GM21723 (cell line): ENCODE measurements around the gene PKDCC.
A peak's percentile ranks its signal among the peaks of the same experiment; 100 is the strongest.

Source experiments
- ATAC-seq: cut with Tn5 transposase; IDR thresholded peaks from one replicate; pipeline ENCODE4 v1.9.1; 2021; ENCODE audit warnings: mild to moderate bottlenecking, moderate library complexity; ENCODE audit not compliant: unreplicated experiment

The PKDCC gene

DNA sequence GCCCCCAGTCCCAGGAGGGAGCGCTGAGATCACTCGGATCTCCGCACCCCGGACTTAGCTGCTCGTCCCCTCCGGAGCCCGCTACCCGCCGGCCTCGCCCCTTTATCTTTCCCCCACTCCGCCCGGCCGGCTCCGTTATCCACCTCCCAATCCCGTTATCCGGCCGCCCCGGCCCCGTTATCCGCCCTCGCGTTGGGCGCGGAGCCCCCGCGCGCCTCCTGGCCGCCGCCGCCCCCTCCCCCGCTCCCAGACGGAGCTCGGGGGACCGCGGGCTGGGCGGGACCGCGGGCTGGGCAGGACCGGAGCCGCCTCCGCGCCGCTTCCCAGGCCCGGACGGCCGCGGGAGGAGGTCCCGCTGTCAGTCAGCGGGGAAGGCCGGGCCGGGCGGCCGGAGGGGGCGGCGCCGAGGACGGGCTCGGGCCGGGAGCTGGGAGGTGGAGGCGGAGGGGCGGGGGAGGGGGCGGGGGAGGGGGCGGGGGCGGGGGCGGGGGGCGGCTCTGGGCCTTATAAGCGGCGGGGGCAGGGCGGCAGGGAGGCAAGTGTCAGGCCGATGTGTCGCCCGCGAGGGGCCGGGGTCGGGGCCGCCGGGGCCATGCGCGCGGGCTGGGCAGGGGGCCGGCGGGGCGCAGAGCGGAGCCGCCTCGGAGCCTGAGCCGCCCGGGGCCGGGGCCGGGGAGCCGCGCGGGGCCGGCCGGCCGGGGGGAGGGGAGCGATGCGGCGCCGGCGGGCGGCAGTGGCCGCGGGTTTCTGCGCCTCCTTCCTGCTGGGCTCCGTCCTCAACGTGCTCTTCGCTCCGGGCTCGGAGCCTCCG is at the start of gene PKDCC:
TSS of gene PKDCC (plus strand) at position 534 of the 811 bp plus-strand sequence. CDS start at position 713, 179 bp downstream.
- ATAC-seq = peak; percentile 68

GRCh38 chr2:41998186-41999127 is 49.4 kb upstream of the PKDCC start:
- no peak for ATAC-seq

DNA sequence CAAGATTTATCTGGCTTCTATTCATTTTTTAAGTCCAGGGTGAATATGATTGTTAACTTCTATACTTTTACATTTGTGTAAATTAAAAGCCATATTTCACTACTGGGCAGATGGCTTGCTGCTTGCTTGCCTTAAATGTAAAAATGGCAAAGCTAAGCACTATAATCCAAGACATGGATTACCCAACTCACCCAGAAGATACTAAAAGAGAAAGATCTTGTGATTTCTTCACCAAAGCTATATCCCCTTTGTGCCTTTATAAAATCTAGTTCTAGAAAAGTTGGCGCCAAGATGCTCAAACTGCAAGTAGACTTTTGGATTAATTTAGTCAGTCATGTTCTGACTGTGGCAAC is 48.7 kb upstream of the PKDCC start:
- no peak for ATAC-seq

- no peak for ATAC-seq
Observed at GRCh38 chr2:41999592-42000281, 48.1 kb upstream of the PKDCC start.

GRCh38 chr2:42001711-42002201 is 46.1 kb upstream of the PKDCC start:
- no peak for ATAC-seq

DNA sequence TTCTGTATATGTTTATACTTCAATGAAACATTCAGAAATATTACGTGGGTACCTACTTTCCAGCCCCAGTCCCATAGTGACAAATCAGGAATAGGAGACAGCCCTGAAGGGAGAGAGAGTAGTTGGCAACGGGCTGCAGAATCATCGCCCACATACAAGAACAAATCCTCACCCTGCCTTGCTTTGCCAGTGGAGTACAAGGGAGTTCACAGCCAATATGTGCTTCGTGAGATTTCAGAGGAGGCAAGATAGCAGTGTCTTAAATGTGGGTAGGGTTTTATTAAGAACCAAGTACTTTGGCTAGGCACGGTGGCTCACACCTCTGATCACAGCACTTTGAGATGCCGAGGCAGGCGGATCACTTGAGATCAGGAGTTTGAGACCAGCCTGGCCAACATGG is 40.3 kb upstream of the PKDCC start:
- no peak for ATAC-seq

DNA sequence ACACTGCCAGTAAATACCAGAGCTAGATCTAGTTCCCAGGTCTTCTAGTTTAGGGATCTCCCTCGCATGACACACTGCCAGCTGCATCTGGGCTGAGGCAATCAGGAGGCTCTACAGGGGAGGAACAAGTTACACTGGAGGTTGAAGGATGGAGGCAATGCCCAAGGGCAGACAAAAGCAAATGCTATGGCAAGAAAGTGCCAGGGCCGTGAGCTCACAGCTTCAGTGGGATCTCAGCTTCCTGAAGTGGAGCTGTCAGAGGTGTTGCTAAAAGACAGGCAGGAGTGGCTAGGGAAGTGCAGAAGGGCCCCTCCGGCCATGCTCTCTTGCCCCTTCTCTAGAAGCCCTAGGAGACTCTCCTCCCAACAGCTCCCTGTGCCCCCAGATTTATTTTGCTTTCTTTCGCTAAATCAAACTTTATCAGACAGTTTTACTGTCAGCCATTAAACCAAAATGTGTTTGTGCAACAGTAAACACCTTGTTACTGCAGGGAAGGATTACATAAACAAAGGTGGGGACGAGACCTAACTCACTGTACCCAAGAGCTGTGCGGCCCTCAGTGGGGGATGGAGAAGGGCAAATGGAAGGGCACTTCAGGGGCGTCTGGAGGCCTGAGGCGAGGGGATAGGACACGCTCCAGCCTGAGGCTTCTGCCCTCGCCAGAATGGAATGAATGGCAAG is 39.4 kb upstream of the PKDCC start:
- ATAC-seq = no peak

GRCh38 chr2:42009657-42010580 is 37.9 kb upstream of the PKDCC start:
- no peak for ATAC-seq

GRCh38 chr2:42010743-42011298 is 37.0 kb upstream of the PKDCC start:
- ATAC-seq = no peak

DNA sequence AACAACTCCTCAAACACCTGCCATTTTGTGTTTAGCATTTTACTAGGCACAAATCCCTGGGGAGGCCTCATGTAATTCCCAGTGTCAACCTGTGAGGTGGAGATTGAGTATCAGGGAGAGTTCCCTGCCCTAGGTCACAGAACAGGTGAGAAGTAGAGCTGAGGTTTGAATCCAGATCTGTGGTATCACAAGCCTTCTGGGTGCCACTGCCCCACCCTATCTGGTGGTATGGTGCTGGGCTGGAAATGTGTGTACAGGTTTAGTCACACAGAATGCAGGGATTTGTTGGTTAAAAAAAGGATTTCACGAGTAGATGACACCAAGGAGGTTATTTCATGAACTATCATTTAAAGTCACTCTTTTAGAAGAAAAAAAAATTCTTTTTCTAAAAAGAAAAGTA is 35.7 kb upstream of the PKDCC start:
- no peak for ATAC-seq

DNA sequence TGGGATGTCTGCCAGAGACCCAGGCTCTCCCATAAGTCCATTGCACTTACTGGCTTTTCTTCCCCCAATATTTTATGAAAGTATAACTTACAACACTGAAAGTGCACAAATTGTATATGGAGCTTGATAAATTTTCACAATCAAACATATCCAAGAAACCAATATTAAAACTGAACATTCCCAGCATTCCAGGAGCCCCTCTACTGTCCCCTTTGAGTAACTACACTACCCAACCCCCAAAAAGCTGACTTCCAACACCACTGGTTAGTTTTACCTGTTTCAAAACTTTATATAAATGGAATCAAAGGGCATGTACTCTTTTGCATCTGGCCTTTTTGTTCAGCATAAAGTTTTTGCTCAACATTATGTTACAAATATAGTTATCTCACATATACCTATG is 35.2 kb upstream of the PKDCC start:
- ATAC-seq = no peak

DNA sequence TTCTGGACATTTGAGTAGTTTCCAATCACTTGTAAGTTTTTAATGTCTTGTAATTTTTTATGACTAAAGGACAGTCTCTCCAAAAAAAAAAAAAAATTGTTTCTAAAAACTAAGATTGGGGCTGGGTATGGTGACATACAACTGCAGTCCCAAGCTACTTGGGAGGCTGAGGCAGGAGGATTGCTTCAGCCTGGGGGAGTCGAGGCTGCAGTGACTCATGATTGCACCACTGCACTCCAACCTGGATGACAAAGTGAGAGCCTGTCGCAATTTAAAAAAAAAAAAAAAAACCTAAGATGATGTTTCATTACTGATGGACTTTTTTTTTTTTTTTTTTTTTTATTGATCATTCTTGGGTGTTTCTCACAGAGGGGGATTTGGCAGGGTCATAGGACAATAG is 34.4 kb upstream of the PKDCC start:
- ATAC-seq = no peak

DNA sequence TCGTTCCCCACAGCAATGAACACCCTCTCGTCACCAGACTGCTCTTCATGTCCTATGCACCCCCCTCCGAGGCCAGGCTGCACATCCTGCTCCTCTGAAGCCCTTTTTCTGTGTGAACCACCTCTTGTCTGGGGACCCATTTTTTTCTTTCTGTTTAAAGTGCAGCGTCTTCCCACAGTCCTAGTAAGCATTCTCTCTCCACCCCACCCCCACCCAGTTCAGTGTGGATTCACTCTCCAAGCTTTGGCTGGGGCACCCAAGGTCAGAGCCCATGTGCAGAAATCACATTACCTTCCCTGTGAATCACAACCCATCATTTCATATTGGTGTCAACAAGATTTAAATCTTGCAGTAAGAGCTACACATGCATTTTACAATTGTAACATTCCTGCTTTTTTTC is 26.4 kb upstream of the PKDCC start:
- ATAC-seq = no peak

DNA sequence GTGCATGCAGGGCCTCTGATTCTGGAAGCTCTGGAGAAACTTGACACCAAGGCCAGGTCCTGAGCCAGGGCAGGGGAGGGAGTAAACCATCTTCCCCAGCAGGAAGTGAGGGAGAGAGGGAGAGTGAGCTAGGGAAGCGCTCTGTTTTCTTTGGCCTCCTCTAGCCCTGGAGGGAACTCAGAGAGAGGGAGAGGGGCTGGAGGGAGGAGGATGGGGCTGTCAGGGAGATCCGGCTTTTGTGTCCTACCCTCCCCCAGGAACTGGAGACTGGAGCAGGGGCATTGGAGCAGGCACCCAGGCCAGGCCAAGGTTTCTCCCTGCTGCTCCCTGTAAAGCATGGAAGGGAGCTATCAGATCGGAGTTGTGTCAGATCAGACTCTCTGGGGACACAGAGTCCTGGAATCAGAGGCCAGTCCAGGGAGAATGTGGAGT is 22.7 kb upstream of the PKDCC start:
- ATAC-seq = no peak

DNA sequence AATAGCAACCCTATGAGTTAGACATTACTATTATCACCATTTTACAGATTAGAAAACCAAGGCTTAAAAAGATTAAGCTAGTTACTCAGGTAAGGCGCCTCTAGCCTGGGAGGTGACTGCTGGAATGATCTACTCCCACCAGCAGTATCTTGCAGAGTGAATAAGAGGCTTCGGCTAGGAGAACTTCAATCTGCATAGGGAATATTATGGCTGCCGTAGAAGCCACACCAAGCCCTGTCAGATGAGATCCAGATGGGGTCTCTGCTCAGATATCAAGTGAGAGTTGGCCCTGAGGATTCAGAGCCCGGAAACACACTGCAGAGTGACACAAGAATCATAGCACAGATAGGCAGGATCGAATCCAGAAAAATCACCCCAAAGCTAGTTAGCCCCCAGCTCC is 21.5 kb upstream of the PKDCC start:
- ATAC-seq = no peak

DNA sequence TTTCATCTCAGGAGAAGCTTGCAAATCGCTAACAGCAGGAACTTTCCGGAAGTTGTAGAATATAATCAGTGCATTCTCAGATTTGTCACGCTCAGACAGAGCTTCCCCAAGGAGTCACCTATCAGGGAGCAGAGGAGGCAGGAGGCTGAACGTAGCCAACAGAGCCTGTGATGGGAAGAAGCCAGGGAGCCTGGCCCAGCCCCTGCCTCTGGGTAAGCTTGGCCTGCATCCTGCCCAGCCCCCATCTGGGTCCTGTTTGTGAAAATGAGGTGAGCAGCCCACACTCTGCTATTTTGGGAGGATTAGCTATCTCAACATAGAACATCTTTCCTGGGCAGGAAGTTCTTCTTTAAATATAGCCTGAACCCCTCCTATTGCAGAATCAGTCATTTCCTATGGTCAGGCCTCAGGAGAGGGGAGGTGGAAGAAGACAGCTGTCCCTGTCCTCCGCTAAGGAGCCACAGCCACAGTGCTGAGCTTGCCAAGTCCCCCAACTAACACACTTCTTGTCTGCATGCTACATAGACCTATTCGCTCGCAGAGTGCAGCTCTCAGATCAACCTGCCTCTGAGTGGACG is 19.2 kb upstream of the PKDCC start:
- peak; percentile 79 for ATAC-seq

GRCh38 chr2:42029171-42029570 is 18.6 kb upstream of the PKDCC start:
- peak; percentile 22 for ATAC-seq

DNA sequence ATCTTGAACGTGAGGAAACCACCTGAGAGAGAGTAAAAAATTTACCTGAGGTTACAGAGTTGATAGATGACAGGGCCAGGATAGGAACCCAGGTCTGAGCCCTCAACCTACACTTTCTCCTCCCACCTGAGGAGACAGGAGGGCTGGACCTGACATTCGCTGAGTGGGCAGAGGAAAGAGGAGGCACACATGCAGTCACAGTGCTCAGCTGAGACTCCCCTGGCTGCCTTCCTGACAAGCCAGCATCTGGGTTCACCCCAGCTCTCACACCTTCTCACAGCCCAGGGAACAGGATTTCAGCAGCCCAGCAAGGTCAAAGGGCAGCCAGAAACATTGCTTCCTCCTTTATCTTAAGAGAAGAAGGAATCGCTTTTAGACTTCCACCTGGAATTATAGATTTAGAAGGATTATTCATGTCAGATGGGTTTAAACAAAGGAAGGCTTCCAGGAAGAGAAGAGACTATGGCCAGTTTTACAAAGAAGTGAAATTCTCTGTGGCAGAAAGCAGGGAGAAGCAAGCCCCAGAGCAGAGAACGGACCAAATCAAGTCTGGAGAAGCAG is 18.1 kb upstream of the PKDCC start:
- ATAC-seq = no peak
